ENCODE results near the gene FTH1. TPM values are rescaled to one million over a fixed set of nuclear protein-coding genes. Genes with fewer than 3 reads are reported as not detected.

The FTH1 gene
- total and polyA plus RNA-seq, 2 of the 4 experiments (the other 2 are of a cell fraction), result 344 to 2,516 TPM

- TF ChIP-seq POLR2A (IDR thresholded peaks at IDR 0.05; ENCODE audit: low read depth, low read length) (0 out of 2 replicates have a peak, but pooled peaks have one; percentile 46), BHLHE40 (IDR thresholded peaks at IDR 0.05; ENCODE audit: low read depth, low read length) (no peak)
Observed at GRCh38 chr11:61947486-61948210, 19.8 kb downstream of the FTH1 start (continued).

DNA sequence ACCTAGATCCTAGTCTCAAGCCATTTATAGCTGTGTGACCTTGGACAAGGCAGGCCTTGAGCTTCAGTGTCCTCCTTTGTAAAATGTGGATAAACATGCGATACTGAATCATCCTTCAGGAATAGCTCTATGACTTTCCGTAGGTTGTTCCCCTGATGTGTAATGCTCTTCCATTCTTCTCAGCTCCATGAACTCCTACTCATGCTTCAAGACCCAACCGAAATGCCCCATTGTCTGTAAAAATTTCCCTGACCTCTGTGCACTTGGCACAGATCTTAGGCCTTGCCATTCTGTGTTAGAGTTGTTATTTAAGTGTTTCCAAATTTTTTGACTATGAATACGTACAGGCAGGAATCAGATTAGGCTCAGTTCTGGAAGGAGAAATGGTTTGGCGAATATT, 20.5 kb downstream of the FTH1 start:
- ATAC-seq (ENCODE audit: low read depth), result no peak
- TF ChIP-seq POLR2A (IDR thresholded peaks at IDR 0.05; ENCODE audit: low read depth, low read length) (no peak), MAFK (IDR thresholded peaks at IDR 0.05; ENCODE audit: low read depth, low read length) (no peak), USF2 (IDR thresholded peaks at IDR 0.05; ENCODE audit: low read depth, low read length) (no peak), RFX5 (IDR thresholded peaks at IDR 0.05; ENCODE audit: low read depth, low read length) (no peak), SMC3 (IDR thresholded peaks at IDR 0.05; ENCODE audit: low read depth, low read length) (no peak), RAD21 (IDR thresholded peaks at IDR 0.05; ENCODE audit: low read length) (no peak), MXI1 (IDR thresholded peaks at IDR 0.05; ENCODE audit: borderline replicate concordance, low read depth, low read length) (no peak), CEBPB (IDR thresholded peaks at IDR 0.05; ENCODE audit: low read depth, low read length) (no peak), MAZ (IDR thresholded peaks at IDR 0.05; ENCODE audit: borderline replicate concordance, low read depth, low read length) (no peak)
- TF ChIP-seq, protein P1, sequence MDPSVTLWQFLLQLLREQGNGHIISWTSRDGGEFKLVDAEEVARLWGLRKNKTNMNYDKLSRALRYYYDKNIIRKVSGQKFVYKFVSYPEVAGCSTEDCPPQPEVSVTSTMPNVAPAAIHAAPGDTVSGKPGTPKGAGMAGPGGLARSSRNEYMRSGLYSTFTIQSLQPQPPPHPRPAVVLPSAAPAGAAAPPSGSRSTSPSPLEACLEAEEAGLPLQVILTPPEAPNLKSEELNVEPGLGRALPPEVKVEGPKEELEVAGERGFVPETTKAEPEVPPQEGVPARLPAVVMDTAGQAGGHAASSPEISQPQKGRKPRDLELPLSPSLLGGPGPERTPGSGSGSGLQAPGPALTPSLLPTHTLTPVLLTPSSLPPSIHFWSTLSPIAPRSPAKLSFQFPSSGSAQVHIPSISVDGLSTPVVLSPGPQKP (IDR thresholded peaks at IDR 0.05; ENCODE audit: borderline replicate concordance, low read depth, low read length), result no peak
- TF ChIP-seq, protein P2, sequence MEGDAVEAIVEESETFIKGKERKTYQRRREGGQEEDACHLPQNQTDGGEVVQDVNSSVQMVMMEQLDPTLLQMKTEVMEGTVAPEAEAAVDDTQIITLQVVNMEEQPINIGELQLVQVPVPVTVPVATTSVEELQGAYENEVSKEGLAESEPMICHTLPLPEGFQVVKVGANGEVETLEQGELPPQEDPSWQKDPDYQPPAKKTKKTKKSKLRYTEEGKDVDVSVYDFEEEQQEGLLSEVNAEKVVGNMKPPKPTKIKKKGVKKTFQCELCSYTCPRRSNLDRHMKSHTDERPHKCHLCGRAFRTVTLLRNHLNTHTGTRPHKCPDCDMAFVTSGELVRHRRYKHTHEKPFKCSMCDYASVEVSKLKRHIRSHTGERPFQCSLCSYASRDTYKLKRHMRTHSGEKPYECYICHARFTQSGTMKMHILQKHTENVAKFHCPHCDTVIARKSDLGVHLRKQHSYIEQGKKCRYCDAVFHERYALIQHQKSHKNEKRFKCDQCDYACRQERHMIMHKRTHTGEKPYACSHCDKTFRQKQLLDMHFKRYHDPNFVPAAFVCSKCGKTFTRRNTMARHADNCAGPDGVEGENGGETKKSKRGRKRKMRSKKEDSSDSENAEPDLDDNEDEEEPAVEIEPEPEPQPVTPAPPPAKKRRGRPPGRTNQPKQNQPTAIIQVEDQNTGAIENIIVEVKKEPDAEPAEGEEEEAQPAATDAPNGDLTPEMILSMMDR (conservative IDR thresholded peaks at IDR 0.05; ENCODE audit: low read depth, low read length), result no peak

More for the DNA sequence above, 20.5 kb downstream of the FTH1 start:
- BruUV-seq (replicated peaks), result no TSS peak
- intact Hi-C loops (cut with micrococcal nuclease) (loop anchor here (1.0 kb wide), 5 partner anchors 48 to 161 kb away; no protein-coding TSS in a partner anchor), in situ Hi-C loops (cut with MboI; ENCODE audit: low sequenced_read_pairs) (loop anchor here (5.0 kb wide), 1 partner anchor 50 kb away; no protein-coding TSS in a partner anchor), dilution Hi-C loops (cut with HindIII; ENCODE audit: low sequenced_read_pairs, unreplicated experiment) (no loop called here)
- Histone ChIP-seq H3K4ac (ENCODE audit: low read depth, low read length) (no peak overlapping the region), H3K4me3 (ENCODE audit: insufficient read depth, low read depth, low read length) (no peak overlapping the region), H3K9me1 (ENCODE audit: insufficient read depth, low read length) (peaks cover 11% of the 10 kb centered on the region), H2AFZ (replicated peaks; ENCODE audit: low read length, poor library complexity) (no peak overlapping the region), H3K56ac (ENCODE audit: extremely low read depth, insufficient read depth, low read length) (no peak overlapping the region), H3K27me3 (ENCODE audit: control insufficient read depth, insufficient read depth, low read length) (peaks cover 2% of the 10 kb centered on the region), H4K20me1 (ENCODE audit: insufficient read depth, low read length) (no peaks in the 10 kb centered on the region), H2BK120ac (ENCODE audit: low read depth, low read length) (no peak overlapping the region), H3K4me2 (ENCODE audit: low read depth, low read length) (no peak overlapping the region), H2AK5ac (ENCODE audit: low read depth, low read length) (no peak overlapping the region; the same call in 1 of the 2 replicates), H4K8ac (ENCODE audit: low read depth in 2 of 2, low read length in 2 of 2) (no peak overlapping the region), H3K9me3 (ENCODE audit: control insufficient read depth, insufficient read depth, low read length) (no peaks in the 10 kb centered on the region), H2BK15ac (ENCODE audit: low read depth, low read length) (no peak overlapping the region), H3K27ac (ENCODE audit: insufficient read depth, low read length) (no peak overlapping the region), H3K79me1 (ENCODE audit: low read depth in 1 of 2, low read length in 2 of 2) (peaks cover 0 to 6% of the 10 kb centered on the region in 2 experiments; a peak in 1 of 4 replicates), H3K36me3 (ENCODE audit: control insufficient read depth, insufficient read depth, low read length) (no peaks in the 10 kb centered on the region), H3K4me1 (ENCODE audit: control insufficient read depth, insufficient read depth, low read length) (peaks cover 8% of the 10 kb centered on the region; the same call in 1 of the 2 replicates), H2BK5ac (ENCODE audit: low read depth, low read length, poor library complexity, severe bottlenecking) (no peak overlapping the region), H2BK20ac (ENCODE audit: low read depth, low read length) (no peak overlapping the region), H4K91ac (ENCODE audit: insufficient read depth, low read depth, low read length) (no peak overlapping the region), H2AK9ac (replicated peaks; ENCODE audit: low read depth, low read length, poor library complexity) (no peak overlapping the region), H3K9ac (ENCODE audit: low read depth, low read length) (no peak overlapping the region), H3K18ac (ENCODE audit: low read depth, low read length) (no peak overlapping the region), H3K23ac (ENCODE audit: low read depth, low read length) (no peak overlapping the region), H4K5ac (ENCODE audit: low read depth, low read length) (no peak overlapping the region), H3K14ac (replicated peaks; ENCODE audit: low read depth, low read length) (no peak overlapping the region)
- CTCF ChIA-PET, result interaction anchor here (0.6 to 3.1 kb wide), 13 partner anchors 9 to 150 kb away, joined by 3 to 52 read pairs (median 4); partner anchors contain the start of gene FTH1
- POLR2A ChIA-PET (ENCODE audit: unreplicated experiment), result no interaction called here
- DNase-seq, result no peak
- WGBS, 2 experiments (ENCODE audit: extremely low coverage in 2 of 2, insufficient read length in 1 of 2), result 100% methylated on average over 3 of the region's 5 CpGs; no CpG with 5 or more reads in 1 of the 2 experiments

Measured in IMR-90 (cell line).